ENCODE measurements around the gene OSBPL6. TPM values are rescaled to one million over a fixed set of nuclear protein-coding genes. Genes with fewer than 3 reads are reported as not detected.

The OSBPL6 gene
- total RNA-seq, 1 experiment from 2014 or later: 2.3 TPM

- intact Hi-C loops (cut with micrococcal nuclease; ENCODE audit: unreplicated experiment): no loop called here
- CTCF ChIA-PET: no interaction called here
- Mint-ChIP-seq H3K9me3 (ENCODE audit: low read depth, unreplicated experiment) (no peaks in the 10 kb centered on the region), H3K36me3 (ENCODE audit: insufficient read depth, unreplicated experiment) (no peaks in the 10 kb centered on the region), H3K4me1 (ENCODE audit: low read depth, unreplicated experiment) (no peaks in the 10 kb centered on the region), H3K4me3 (ENCODE audit: low read depth, unreplicated experiment) (no peak overlapping the region), H3K27me3 (ENCODE audit: unreplicated experiment) (no peaks in the 10 kb centered on the region), H3K27ac (ENCODE audit: unreplicated experiment) (no peak overlapping the region)
- no peak for TF ChIP-seq CTCF (IDR thresholded peaks at IDR 0.05; ENCODE audit: unreplicated experiment)
- no TSS peak for BruUV-seq (replicated peaks)
- no peak for DNase-seq
These were observed 129.8 kb downstream of the OSBPL6 start for GRCh38 chr2:178324077-178324476.

GRCh38 chr2:178325268-178325667 lies 131.0 kb downstream of the OSBPL6 start:
- no TSS peak for BruUV-seq (replicated peaks)
- Mint-ChIP-seq H3K9me3 (ENCODE audit: low read depth, unreplicated experiment) (no peaks in the 10 kb centered on the region), H3K27ac (ENCODE audit: unreplicated experiment) (no peak overlapping the region), H3K36me3 (ENCODE audit: insufficient read depth, unreplicated experiment) (no peaks in the 10 kb centered on the region), H3K4me1 (ENCODE audit: low read depth, unreplicated experiment) (no peaks in the 10 kb centered on the region), H3K27me3 (ENCODE audit: unreplicated experiment) (no peaks in the 10 kb centered on the region), H3K4me3 (ENCODE audit: low read depth, unreplicated experiment) (no peak overlapping the region)
- TF ChIP-seq CTCF (IDR thresholded peaks at IDR 0.05; ENCODE audit: unreplicated experiment): no peak
- intact Hi-C loops (cut with micrococcal nuclease; ENCODE audit: unreplicated experiment): no loop called here
- DNase-seq: no peak
- CTCF ChIA-PET: no interaction called here

GRCh38 chr2:178327516-178327915 lies 133.2 kb downstream of the OSBPL6 start:
- intact Hi-C loops (cut with micrococcal nuclease; ENCODE audit: unreplicated experiment): no loop called here
- Mint-ChIP-seq H3K27me3 (ENCODE audit: unreplicated experiment) (no peaks in the 10 kb centered on the region), H3K27ac (ENCODE audit: unreplicated experiment) (no peak overlapping the region), H3K9me3 (ENCODE audit: low read depth, unreplicated experiment) (no peaks in the 10 kb centered on the region), H3K36me3 (ENCODE audit: insufficient read depth, unreplicated experiment) (no peaks in the 10 kb centered on the region), H3K4me1 (ENCODE audit: low read depth, unreplicated experiment) (no peaks in the 10 kb centered on the region), H3K4me3 (ENCODE audit: low read depth, unreplicated experiment) (no peak overlapping the region)
- BruUV-seq (replicated peaks): no TSS peak
- CTCF ChIA-PET: no interaction called here
- DNase-seq: no peak
- TF ChIP-seq CTCF (IDR thresholded peaks at IDR 0.05; ENCODE audit: unreplicated experiment): no peak

- no TSS peak for BruUV-seq (replicated peaks)
- no peak for TF ChIP-seq CTCF (IDR thresholded peaks at IDR 0.05; ENCODE audit: unreplicated experiment)
- H3K4me1 Mint-ChIP-seq (ENCODE audit: low read depth, unreplicated experiment): no peaks in the 10 kb centered on the region
- H3K4me3 Mint-ChIP-seq (ENCODE audit: low read depth, unreplicated experiment): no peak overlapping the region
- CTCF ChIA-PET: no interaction called here
- no peaks in the 10 kb centered on the region for H3K36me3 Mint-ChIP-seq (ENCODE audit: insufficient read depth, unreplicated experiment)
- H3K27me3 Mint-ChIP-seq (ENCODE audit: unreplicated experiment): no peaks in the 10 kb centered on the region
- H3K9me3 Mint-ChIP-seq (ENCODE audit: low read depth, unreplicated experiment): no peaks in the 10 kb centered on the region
- intact Hi-C loops (cut with micrococcal nuclease; ENCODE audit: unreplicated experiment): no loop called here
- DNase-seq: no peak
- no peak overlapping the region for H3K27ac Mint-ChIP-seq (ENCODE audit: unreplicated experiment)
These were observed 133.7 kb downstream of the OSBPL6 start for GRCh38 chr2:178328037-178328436.

All from Calu3 (cell line).